ENCODE measurements around the gene ARHGEF16.

Gene ARHGEF16

DNA sequence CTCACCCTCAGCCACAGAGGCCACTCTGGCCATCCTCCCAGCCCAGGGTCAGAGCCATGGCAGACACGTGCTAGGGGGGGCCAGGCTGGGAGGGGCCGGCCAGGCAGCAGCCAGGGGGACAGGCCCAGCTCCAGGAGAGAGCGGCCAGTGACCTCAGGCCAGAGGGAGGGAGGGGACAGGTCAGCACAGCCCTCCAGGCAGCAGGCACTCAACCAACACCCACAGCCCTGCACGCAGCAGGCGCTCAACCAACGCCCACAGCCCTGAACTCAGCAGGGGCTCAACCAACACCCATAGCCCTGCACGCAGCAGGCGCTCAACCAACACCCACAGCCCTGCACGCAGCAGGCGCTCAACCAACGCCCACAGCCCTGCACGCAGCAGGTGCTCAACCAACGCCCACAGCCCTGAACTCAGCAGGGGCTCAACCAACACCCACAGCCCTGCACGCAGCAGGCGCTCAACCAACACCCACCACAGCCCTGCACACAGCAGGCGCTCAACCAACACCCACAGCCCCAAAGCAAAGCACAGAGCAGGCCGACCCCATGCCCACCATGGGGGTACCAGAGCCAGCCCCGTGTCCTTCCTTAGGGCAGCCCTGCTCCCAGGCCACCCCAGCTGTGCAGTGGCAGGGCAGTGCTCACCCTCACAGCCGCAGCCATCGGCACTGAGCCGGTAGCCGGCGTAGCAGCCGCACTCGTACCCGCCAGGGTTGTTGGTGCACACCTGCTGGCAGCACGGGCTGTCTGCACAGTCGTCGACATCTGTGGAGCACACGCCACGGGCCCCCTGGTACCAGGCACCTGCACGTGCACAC lies 55.9 kb downstream of the ARHGEF16 start:
- Histone ChIP-seq H3K4me1 (ENCODE audit: insufficient read depth, poor library complexity, severe bottlenecking) (no peaks in the 10 kb centered on the region), H3K9me3 (ENCODE audit: severe bottlenecking) (no peaks in the 10 kb centered on the region), H3K27ac (ENCODE audit: poor library complexity, severe bottlenecking) (no peak overlapping the region), H3K27me3 (ENCODE audit: insufficient read depth, poor library complexity, severe bottlenecking) (no peaks in the 10 kb centered on the region), H3K36me3 (ENCODE audit: low read depth) (no peaks in the 10 kb centered on the region), H3K4me3 (ENCODE audit: severe bottlenecking) (no peak overlapping the region)
- no peak for ATAC-seq (ENCODE audit: low read depth)
- DNase-seq (ENCODE audit: low spot score), result no peak
- TF ChIP-seq CTCF (IDR thresholded peaks at IDR 0.05; ENCODE audit: poor library complexity, severe bottlenecking), result no peak

DNA sequence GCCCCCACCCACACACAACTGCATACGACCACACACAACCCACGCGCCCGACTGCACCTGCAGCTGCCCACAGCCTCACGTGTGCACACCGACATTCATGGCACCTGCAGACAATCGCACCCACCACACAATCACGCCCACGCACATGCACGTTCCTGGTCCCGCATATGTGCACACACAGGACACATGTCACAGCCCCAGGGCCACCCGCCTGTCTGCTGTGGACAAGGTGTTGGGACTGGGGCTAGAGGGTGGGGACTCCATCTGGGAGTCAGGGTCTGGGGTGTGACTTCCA lies 56.4 kb downstream of the ARHGEF16 start:
- Histone ChIP-seq H3K9me3 (ENCODE audit: severe bottlenecking) (no peaks in the 10 kb centered on the region), H3K27ac (ENCODE audit: poor library complexity, severe bottlenecking) (no peak overlapping the region), H3K27me3 (ENCODE audit: insufficient read depth, poor library complexity, severe bottlenecking) (no peaks in the 10 kb centered on the region), H3K4me3 (ENCODE audit: severe bottlenecking) (no peak overlapping the region), H3K36me3 (ENCODE audit: low read depth) (no peaks in the 10 kb centered on the region), H3K4me1 (ENCODE audit: insufficient read depth, poor library complexity, severe bottlenecking) (no peaks in the 10 kb centered on the region)
- DNase-seq (ENCODE audit: low spot score), result no peak
- no peak for ATAC-seq (ENCODE audit: low read depth)
- no peak for TF ChIP-seq CTCF (IDR thresholded peaks at IDR 0.05; ENCODE audit: poor library complexity, severe bottlenecking)

GRCh38 chr1:3511306-3511705 lies 56.8 kb downstream of the ARHGEF16 start:
- no peaks in the 10 kb centered on the region for H3K27me3 ChIP-seq (ENCODE audit: insufficient read depth, poor library complexity, severe bottlenecking)
- no peaks in the 10 kb centered on the region for H3K36me3 ChIP-seq (ENCODE audit: low read depth)
- ATAC-seq (ENCODE audit: low read depth) (no peak), DNase-seq (ENCODE audit: low spot score) (no peak)
- TF ChIP-seq CTCF (IDR thresholded peaks at IDR 0.05; ENCODE audit: poor library complexity, severe bottlenecking), result no peak
- no peaks in the 10 kb centered on the region for H3K4me1 ChIP-seq (ENCODE audit: insufficient read depth, poor library complexity, severe bottlenecking)
- no peaks in the 10 kb centered on the region for H3K9me3 ChIP-seq (ENCODE audit: severe bottlenecking)
- no peak overlapping the region for H3K4me3 ChIP-seq (ENCODE audit: severe bottlenecking)
- no peak overlapping the region for H3K27ac ChIP-seq (ENCODE audit: poor library complexity, severe bottlenecking)

DNA sequence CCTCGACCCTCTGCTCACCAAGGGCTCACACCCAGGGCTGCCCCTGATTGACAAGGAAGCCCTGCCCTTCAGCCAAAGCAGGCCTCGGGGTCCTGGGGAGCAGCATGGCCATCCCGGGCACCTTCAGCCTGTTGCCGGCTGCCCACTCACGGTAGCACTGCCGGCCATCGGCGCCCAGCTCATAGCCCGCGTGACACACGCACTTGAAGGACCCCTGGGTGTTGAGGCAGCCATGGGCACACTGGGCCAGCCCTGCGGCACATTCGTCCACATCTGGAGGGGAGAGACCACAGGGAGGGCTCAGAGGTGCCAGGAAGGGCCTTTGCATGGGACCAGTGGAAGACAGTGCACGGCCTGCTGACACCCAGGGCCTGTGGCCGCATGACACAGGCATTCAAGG lies 57.4 kb downstream of the ARHGEF16 start:
- Histone ChIP-seq H3K36me3 (ENCODE audit: low read depth) (no peaks in the 10 kb centered on the region), H3K9me3 (ENCODE audit: severe bottlenecking) (no peaks in the 10 kb centered on the region), H3K27me3 (ENCODE audit: insufficient read depth, poor library complexity, severe bottlenecking) (no peaks in the 10 kb centered on the region), H3K27ac (ENCODE audit: poor library complexity, severe bottlenecking) (no peak overlapping the region), H3K4me1 (ENCODE audit: insufficient read depth, poor library complexity, severe bottlenecking) (no peaks in the 10 kb centered on the region), H3K4me3 (ENCODE audit: severe bottlenecking) (no peak overlapping the region)
- no peak for TF ChIP-seq CTCF (IDR thresholded peaks at IDR 0.05; ENCODE audit: poor library complexity, severe bottlenecking)
- DNase-seq (ENCODE audit: low spot score), result no peak
- ATAC-seq (ENCODE audit: low read depth), result no peak

- no peaks in the 10 kb centered on the region for H3K36me3 ChIP-seq (ENCODE audit: low read depth)
Observed at GRCh38 chr1:3514404-3514803, 59.9 kb downstream of the ARHGEF16 start.

More at GRCh38 chr1:3514404-3514803, 59.9 kb downstream of the ARHGEF16 start:
- Histone ChIP-seq H3K27ac (ENCODE audit: poor library complexity, severe bottlenecking) (no peak overlapping the region), H3K4me1 (ENCODE audit: insufficient read depth, poor library complexity, severe bottlenecking) (no peaks in the 10 kb centered on the region), H3K4me3 (ENCODE audit: severe bottlenecking) (no peak overlapping the region), H3K27me3 (ENCODE audit: insufficient read depth, poor library complexity, severe bottlenecking) (no peaks in the 10 kb centered on the region), H3K9me3 (ENCODE audit: severe bottlenecking) (no peaks in the 10 kb centered on the region)
- ATAC-seq (ENCODE audit: low read depth), result no peak
- TF ChIP-seq CTCF (IDR thresholded peaks at IDR 0.05; ENCODE audit: poor library complexity, severe bottlenecking), result no peak
- no peak for DNase-seq (ENCODE audit: low spot score)
